NB4 (cell line): Measurements from ENCODE around the gene ABTB2.

ENCODE experiments used
- DNase-seq: peaks from one replicate; pipeline ENCODE4 v3.0.0; 2010; ENCODE audit warnings: low read depth
- H3K4me3 ChIP-seq: one replicate; pipeline ENCODE4 v1.5.1; 2011; ENCODE audit warnings: mild to moderate bottlenecking, low read depth, low read length, moderate library complexity
- CTCF ChIP-seq: IDR thresholded peaks from one replicate; pipeline ENCODE4 v1.5.1; 2012; ENCODE audit warnings: low read depth, low read length
- MAX ChIP-seq: IDR thresholded peaks from 2 replicates; pipeline ENCODE4 v1.6.1; 2011; ENCODE audit warnings: low read depth, low read length
- MYC ChIP-seq: IDR thresholded peaks from 2 replicates; pipeline ENCODE4 v1.6.1; 2011; ENCODE audit warnings: low read depth, low read length
- POLR2A ChIP-seq: IDR thresholded peaks from 2 replicates; pipeline ENCODE4 v1.6.1; 2011; ENCODE audit warnings: mild to moderate bottlenecking; ENCODE audit not compliant: insufficient read length; ENCODE audit errors: extremely low read depth

ABTB2 gene

GRCh38 chr11:34269694-34270245 is 88.0 kb downstream of the ABTB2 start:
- TF ChIP-seq CTCF, result no peak
- no peak for TF ChIP-seq MYC
- no peak for TF ChIP-seq POLR2A
- no peak for TF ChIP-seq MAX
- H3K4me3 ChIP-seq, result no peak overlapping the region
- no peak for DNase-seq

GRCh38 chr11:34268906-34269430 is 88.8 kb downstream of the ABTB2 start:
- no peak for TF ChIP-seq CTCF
- no peak for TF ChIP-seq MAX
- no peak for TF ChIP-seq MYC
- no peak for TF ChIP-seq POLR2A
- H3K4me3 ChIP-seq, result no peak overlapping the region
- peak; percentile 88 for DNase-seq

- DNase-seq, result peak; percentile 29
- TF ChIP-seq MYC (no peak), CTCF (no peak), MAX (no peak)
- H3K4me3 ChIP-seq, result no peak overlapping the region
Observed at GRCh38 chr11:34267417-34267816, 90.4 kb downstream of the ABTB2 start.

GRCh38 chr11:34267013-34267412 is 90.8 kb downstream of the ABTB2 start:
- TF ChIP-seq MYC, result no peak; the same call in 1 of the 2 replicates
- 0 out of 2 replicates have a peak, but pooled peaks have one; percentile 14 for TF ChIP-seq MAX
- no peak for TF ChIP-seq POLR2A
- no peak for TF ChIP-seq CTCF
- DNase-seq, result no peak
- no peak overlapping the region for H3K4me3 ChIP-seq

- TF ChIP-seq MYC (peak; percentile 29; the same call in 1 of the 2 replicates), POLR2A (no peak)
Observed at GRCh38 chr11:34266090-34266912, 91.5 kb downstream of the ABTB2 start.

GRCh38 chr11:34264303-34265110 is 93.3 kb downstream of the ABTB2 start:
- no peak for DNase-seq
- TF ChIP-seq MYC (no peak), CTCF (no peak), POLR2A (no peak), MAX (no peak)
- H3K4me3 ChIP-seq, result no peak overlapping the region

More at GRCh38 chr11:34266090-34266912, 91.5 kb downstream of the ABTB2 start:
- H3K4me3 ChIP-seq, result no peak overlapping the region
- peak; percentile 96 for DNase-seq
